Mesothelial cell of epicardium (in vitro differentiated cells): Measurements from ENCODE around the gene GRM4. TPM values are rescaled to one million over a fixed set of nuclear protein-coding genes. Genes with fewer than 3 reads are reported as not detected.

ENCODE experiments used
- DNase-seq, 2 experiments: peaks; one replicate each; pipeline ENCODE4 v3.0.0; 2021; ENCODE audit warnings: low spot score in 2 of 2; ENCODE audit not compliant: unreplicated experiment in 2 of 2
- H3K27ac Mint-ChIP-seq: 2 replicates; pipeline ENCODE4 v1.8.0; 2021; ENCODE audit warnings: mixed read lengths
- H3K27me3 Mint-ChIP-seq: 2 replicates; pipeline ENCODE4 v1.8.0; 2021; ENCODE audit warnings: low read depth, mixed read lengths
- H3K36me3 Mint-ChIP-seq: 2 replicates; pipeline ENCODE4 v1.8.0; 2021; ENCODE audit warnings: mixed read lengths
- H3K4me1 Mint-ChIP-seq: 2 replicates; pipeline ENCODE4 v1.8.0; 2021; ENCODE audit warnings: mixed read lengths
- H3K4me3 Mint-ChIP-seq: 2 replicates; pipeline ENCODE4 v1.8.0; 2021; ENCODE audit warnings: mild to moderate bottlenecking, moderate library complexity, mixed read lengths
- H3K9me3 Mint-ChIP-seq: 2 replicates; pipeline ENCODE4 v1.8.0; 2021; ENCODE audit warnings: mixed read lengths
- CTCF ChIP-seq: fragments of 200-600 bp; sonication (generic); IDR thresholded peaks from one replicate; pipeline ENCODE4 v1.5.0; 2021; ENCODE audit warnings: antibody characterized with exemption; ENCODE audit not compliant: unreplicated experiment
- total RNA-seq: library from RNA; stranded (reverse); gene quantifications from 3 replicates; pipeline ENCODE4 v1.2.1, GENCODE V29; 2021

GRM4 gene
- total RNA-seq, 1 donor from 2014 or later, result 0.22 TPM

GRCh38 chr6:34075906-34076305, 70.0 kb downstream of the GRM4 start:
- H3K27me3 Mint-ChIP-seq, result no peaks in the 10 kb centered on the region
- TF ChIP-seq CTCF, result no peak
- no peak for DNase-seq
- H3K36me3 Mint-ChIP-seq, result no peaks in the 10 kb centered on the region
- no peak overlapping the region for H3K27ac Mint-ChIP-seq
- H3K4me1 Mint-ChIP-seq, result peaks cover 2% of the 10 kb centered on the region
- no peaks in the 10 kb centered on the region for H3K9me3 Mint-ChIP-seq
- no peak overlapping the region for H3K4me3 Mint-ChIP-seq

GRCh38 chr6:34074064-34074742, 71.7 kb downstream of the GRM4 start:
- Mint-ChIP-seq H3K27me3 (no peaks in the 10 kb centered on the region), H3K4me3 (no peak overlapping the region), H3K36me3 (no peaks in the 10 kb centered on the region), H3K27ac (no peak overlapping the region), H3K9me3 (no peaks in the 10 kb centered on the region), H3K4me1 (peaks cover 1% of the 10 kb centered on the region)
- DNase-seq, result no peak
- no peak for TF ChIP-seq CTCF

- DNase-seq, result no peak
- Mint-ChIP-seq H3K4me1 (no peaks in the 10 kb centered on the region), H3K4me3 (no peak overlapping the region), H3K27me3 (no peaks in the 10 kb centered on the region), H3K36me3 (no peaks in the 10 kb centered on the region), H3K27ac (no peak overlapping the region), H3K9me3 (no peaks in the 10 kb centered on the region)
- TF ChIP-seq CTCF, result no peak
These were observed 72.3 kb downstream of the GRM4 start for GRCh38 chr6:34073540-34073939.

GRCh38 chr6:34072727-34073126, 73.2 kb downstream of the GRM4 start:
- Mint-ChIP-seq H3K27me3 (no peaks in the 10 kb centered on the region), H3K9me3 (no peaks in the 10 kb centered on the region), H3K4me1 (no peaks in the 10 kb centered on the region), H3K36me3 (no peaks in the 10 kb centered on the region), H3K4me3 (no peak overlapping the region), H3K27ac (no peak overlapping the region)
- DNase-seq, result no peak
- no peak for TF ChIP-seq CTCF

GRCh38 chr6:34071884-34072379, 74.0 kb downstream of the GRM4 start:
- TF ChIP-seq CTCF, result no peak
- Mint-ChIP-seq H3K4me1 (no peaks in the 10 kb centered on the region), H3K36me3 (no peaks in the 10 kb centered on the region), H3K27ac (no peak overlapping the region), H3K27me3 (peaks cover 5% of the 10 kb centered on the region), H3K4me3 (no peak overlapping the region), H3K9me3 (no peaks in the 10 kb centered on the region)
- no peak for DNase-seq
